Activated CD8-positive, alpha-beta memory T cell treated with anti-CD3 and anti-CD28 coated beads, Interleukin-2, amount 10 ng/mL, durations not matched to agents 7 days and 5 days (primary cell): ENCODE results near the gene MOB1A. TPM values are rescaled to one million over a fixed set of nuclear protein-coding genes. Genes with fewer than 3 reads are reported as not detected.

Experiments
- ATAC-seq: fragments of 150-1000 bp; cut with Tn5 transposase; one replicate; pipeline ENCODE4 v1.10.0; 2021; ENCODE audit warnings: moderate library complexity
- CTCF ChIA-PET: fragments of 350-600 bp; sonication (Branson Sonifier 250); formaldehyde crosslinking; loops from one replicate; lab custom pipeline; 2021; ENCODE audit warnings: antibody characterized with exemption; lab: Charles Lee
- DNase-seq: peaks from one replicate; pipeline ENCODE4 v3.0.0-alpha.2; 2020
- H3K27ac Mint-ChIP-seq: one replicate; pipeline ENCODE4 v1.8.0; 2021; ENCODE audit warnings: mild to moderate bottlenecking, mixed read lengths
- H3K27me3 Mint-ChIP-seq: one replicate; pipeline ENCODE4 v1.8.0; 2021; ENCODE audit warnings: mixed read lengths
- H3K36me3 Mint-ChIP-seq: one replicate; pipeline ENCODE4 v1.8.0; 2021; ENCODE audit warnings: mild to moderate bottlenecking, mixed read lengths
- H3K4me1 Mint-ChIP-seq: one replicate; pipeline ENCODE4 v1.8.0; 2021; ENCODE audit warnings: mixed read lengths
- H3K4me3 Mint-ChIP-seq: one replicate; pipeline ENCODE4 v1.8.0; 2021; ENCODE audit warnings: mild to moderate bottlenecking, moderate library complexity, mixed read lengths
- H3K9me3 Mint-ChIP-seq: one replicate; pipeline ENCODE4 v1.8.0; 2022; ENCODE audit warnings: low read depth, mixed read lengths
- total RNA-seq, 2 experiments: library from RNA; stranded (reverse); gene quantifications; one replicate each; pipeline ENCODE4 v1.2.3, GENCODE V29; 2021

The MOB1A gene
- total RNA-seq, 2 experiments from 2014 or later: 183 to 220 TPM

- Mint-ChIP-seq H3K27ac (no peak overlapping the region), H3K4me3 (no peak overlapping the region), H3K36me3 (peaks cover 6% of the 10 kb centered on the region), H3K4me1 (no peaks in the 10 kb centered on the region), H3K9me3 (no peaks in the 10 kb centered on the region), H3K27me3 (no peaks in the 10 kb centered on the region)
- CTCF ChIA-PET: interaction anchor here (1.0 to 2.3 kb wide), 4 partner anchors 126 to 281 kb away, joined by 3 to 7 read pairs (median 4); no protein-coding TSS in a partner anchor
- DNase-seq (no peak), ATAC-seq (no peak)
These were observed 73.8 kb downstream of the MOB1A start for GRCh38 chr2:74104839-74105238.

- Mint-ChIP-seq H3K27me3 (no peaks in the 10 kb centered on the region), H3K4me3 (no peak overlapping the region), H3K4me1 (no peaks in the 10 kb centered on the region), H3K9me3 (no peaks in the 10 kb centered on the region), H3K27ac (no peak overlapping the region), H3K36me3 (peaks cover 6% of the 10 kb centered on the region)
- ATAC-seq (no peak), DNase-seq (no peak)
- CTCF ChIA-PET: interaction anchor here (1.1 kb wide), 1 partner anchor 283 kb away, joined by 3 read pairs; no protein-coding TSS in a partner anchor
These were observed 74.9 kb downstream of the MOB1A start for GRCh38 chr2:74103763-74104162.

Other genes starting within 250 kb of the MOB1A start
- gene TET3, start 194.0 kb downstream of the MOB1A start, total RNA-seq: 10 to 100 TPM; 12.7 to 13.7 TPM
- gene BOLA3, start 31.0 kb downstream of the MOB1A start, total RNA-seq: 10 to 100 TPM; 69.5 to 76.1 TPM
- gene MTHFD2, start 19.7 kb upstream of the MOB1A start, total RNA-seq: 100 to 1,000 TPM; 215 to 293 TPM
- 1 to 10 TPM in 1 of 2 experiments, under 1 TPM in 1; 0.42 to 2.6 TPM for gene SLC4A5, start 164.5 kb upstream of the MOB1A start, total RNA-seq
- gene DCTN1, start 201.4 kb upstream of the MOB1A start, total RNA-seq: 100 to 1,000 TPM in 1 of 2 experiments, 10 to 100 TPM in 1; 98.3 to 108 TPM
- gene C2orf81, start 242.7 kb upstream of the MOB1A start, total RNA-seq: 1 to 10 TPM in 1 of 2 experiments, under 1 TPM in 1; 0.93 to 1.8 TPM
- gene WDR54, start 242.9 kb upstream of the MOB1A start, total RNA-seq: 10 to 100 TPM; 82.7 to 84.0 TPM